NB4 (cell line): ENCODE results near the gene TASOR2.

ENCODE experiments used
- DNase-seq: peaks from one replicate; pipeline ENCODE4 v3.0.0; 2010; ENCODE audit warnings: low read depth
- H3K4me3 ChIP-seq: one replicate; pipeline ENCODE4 v1.5.1; 2011; ENCODE audit warnings: mild to moderate bottlenecking, low read depth, low read length, moderate library complexity
- MYC ChIP-seq: IDR thresholded peaks from 2 replicates; pipeline ENCODE4 v1.6.1; 2011; ENCODE audit warnings: low read depth, low read length
- POLR2A ChIP-seq: IDR thresholded peaks from 2 replicates; pipeline ENCODE4 v1.6.1; 2011; ENCODE audit warnings: mild to moderate bottlenecking; ENCODE audit not compliant: insufficient read length; ENCODE audit errors: extremely low read depth
- TF ChIP-seq, protein P1 (sequence below): IDR thresholded peaks from one replicate; pipeline ENCODE4 v1.5.1; 2012; ENCODE audit warnings: low read depth, low read length
- TF ChIP-seq, protein P2 (sequence below): IDR thresholded peaks from 2 replicates; pipeline ENCODE4 v1.6.1; 2011; ENCODE audit warnings: low read depth, low read length

The TASOR2 gene

DNA sequence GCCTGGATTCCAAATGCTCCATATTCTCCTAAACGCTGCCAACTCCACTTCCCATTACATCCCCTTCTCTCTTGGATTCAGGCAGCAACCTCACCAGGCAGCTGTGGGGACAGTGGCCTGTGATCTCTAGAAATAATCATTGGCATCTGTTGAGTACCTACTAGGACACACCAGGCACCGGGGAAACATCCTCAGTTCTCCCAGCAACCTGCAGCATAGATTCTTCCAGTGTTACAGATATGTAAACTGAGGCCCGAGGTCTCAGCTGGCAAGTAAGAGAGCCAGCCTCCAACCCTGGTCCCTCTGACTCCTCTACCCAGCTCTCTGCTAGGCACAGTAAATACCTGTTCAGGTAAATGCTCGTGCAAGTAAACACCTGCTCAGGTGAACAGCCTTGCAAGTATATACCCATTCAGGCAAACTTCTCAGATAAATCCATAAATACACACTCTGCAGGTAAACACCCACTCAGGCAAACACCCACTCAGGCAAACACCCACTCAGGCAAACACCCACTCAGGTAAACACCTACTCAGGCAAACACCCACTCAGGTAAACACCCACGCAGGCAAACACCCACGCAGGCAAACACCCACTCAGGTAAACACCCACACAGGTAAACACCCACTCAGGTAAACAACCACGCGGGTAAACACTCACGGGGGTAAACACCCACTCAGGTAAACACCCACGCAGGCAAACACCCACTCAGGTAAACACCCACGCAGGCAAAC lies 37.0 kb upstream of the TASOR2 start:
- DNase-seq: no peak
- no peak overlapping the region for H3K4me3 ChIP-seq
- TF ChIP-seq POLR2A (no peak), MYC (no peak)
- TF ChIP-seq, protein P1, sequence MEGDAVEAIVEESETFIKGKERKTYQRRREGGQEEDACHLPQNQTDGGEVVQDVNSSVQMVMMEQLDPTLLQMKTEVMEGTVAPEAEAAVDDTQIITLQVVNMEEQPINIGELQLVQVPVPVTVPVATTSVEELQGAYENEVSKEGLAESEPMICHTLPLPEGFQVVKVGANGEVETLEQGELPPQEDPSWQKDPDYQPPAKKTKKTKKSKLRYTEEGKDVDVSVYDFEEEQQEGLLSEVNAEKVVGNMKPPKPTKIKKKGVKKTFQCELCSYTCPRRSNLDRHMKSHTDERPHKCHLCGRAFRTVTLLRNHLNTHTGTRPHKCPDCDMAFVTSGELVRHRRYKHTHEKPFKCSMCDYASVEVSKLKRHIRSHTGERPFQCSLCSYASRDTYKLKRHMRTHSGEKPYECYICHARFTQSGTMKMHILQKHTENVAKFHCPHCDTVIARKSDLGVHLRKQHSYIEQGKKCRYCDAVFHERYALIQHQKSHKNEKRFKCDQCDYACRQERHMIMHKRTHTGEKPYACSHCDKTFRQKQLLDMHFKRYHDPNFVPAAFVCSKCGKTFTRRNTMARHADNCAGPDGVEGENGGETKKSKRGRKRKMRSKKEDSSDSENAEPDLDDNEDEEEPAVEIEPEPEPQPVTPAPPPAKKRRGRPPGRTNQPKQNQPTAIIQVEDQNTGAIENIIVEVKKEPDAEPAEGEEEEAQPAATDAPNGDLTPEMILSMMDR: no peak
- TF ChIP-seq, protein P2, sequence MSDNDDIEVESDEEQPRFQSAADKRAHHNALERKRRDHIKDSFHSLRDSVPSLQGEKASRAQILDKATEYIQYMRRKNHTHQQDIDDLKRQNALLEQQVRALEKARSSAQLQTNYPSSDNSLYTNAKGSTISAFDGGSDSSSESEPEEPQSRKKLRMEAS: no peak

DNA sequence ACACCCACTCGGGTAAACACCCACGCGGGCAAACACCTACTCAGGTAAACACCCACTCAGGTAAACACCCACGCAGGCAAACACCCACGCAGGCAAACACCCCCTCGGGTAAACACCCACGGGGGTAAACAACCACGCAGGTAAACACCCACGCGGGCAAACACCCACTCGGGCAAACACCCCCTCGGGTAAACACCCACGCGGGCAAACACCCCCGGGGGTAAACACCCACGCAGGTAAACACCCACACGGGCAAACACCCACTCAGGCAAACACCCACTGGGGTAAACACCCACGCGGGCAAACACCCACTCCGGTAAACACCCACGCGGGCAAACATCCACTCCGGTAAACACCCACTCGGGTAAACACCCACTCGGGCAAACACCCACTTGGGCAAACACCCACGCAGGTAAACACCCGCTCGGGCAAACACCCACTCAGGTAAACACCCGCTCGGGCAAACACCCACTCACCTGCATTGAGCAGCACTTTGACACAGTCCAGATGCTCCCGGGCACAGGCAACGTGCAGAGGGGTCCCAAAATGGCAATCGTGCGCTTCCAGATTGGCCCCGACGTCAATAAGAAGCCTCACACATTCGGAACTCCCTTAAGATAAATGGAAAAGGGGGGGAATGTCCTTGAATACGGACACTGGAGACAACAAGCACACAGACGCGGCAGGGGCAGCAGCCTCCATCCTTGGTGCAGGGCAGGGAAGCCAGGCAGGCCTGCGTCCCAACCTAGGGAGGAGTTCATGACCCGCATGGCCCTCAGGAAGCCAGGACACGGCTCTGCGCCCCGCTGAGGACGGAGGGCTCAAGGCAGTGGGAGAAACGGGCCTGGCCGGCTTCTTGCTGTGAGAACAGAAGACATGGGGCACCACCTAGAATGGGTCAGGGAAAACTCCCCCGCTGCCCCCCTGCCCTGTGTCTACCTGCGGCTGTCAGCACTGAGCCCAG lies 35.9 kb upstream of the TASOR2 start:
- DNase-seq: no peak

DNA sequence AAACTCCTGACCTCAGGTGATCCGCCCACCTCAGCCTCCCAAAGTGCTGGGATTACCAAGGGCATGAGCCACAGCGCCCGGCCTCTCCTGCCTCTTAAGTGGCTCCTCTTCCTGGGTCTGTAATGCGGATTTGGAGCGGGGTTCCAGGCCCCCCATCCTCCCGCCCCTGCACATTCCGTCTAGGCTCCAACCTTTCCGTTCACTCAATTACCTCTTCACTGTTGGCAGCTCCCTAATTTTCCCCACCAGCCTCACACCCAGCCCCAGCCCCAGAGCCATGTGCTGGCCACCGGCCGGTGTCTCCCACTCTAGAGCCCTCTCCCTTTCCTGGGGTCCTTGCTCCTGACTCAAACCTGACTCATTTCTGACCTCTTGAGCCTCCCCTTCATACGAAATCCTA lies 34.9 kb upstream of the TASOR2 start:
- TF ChIP-seq, protein P2: no peak
- TF ChIP-seq MYC (no peak), POLR2A (no peak)
- TF ChIP-seq, protein P1: no peak
- no peak overlapping the region for H3K4me3 ChIP-seq
- no peak for DNase-seq

More for the DNA sequence above, 35.9 kb upstream of the TASOR2 start:
- no peak for TF ChIP-seq POLR2A
- TF ChIP-seq, protein P2: no peak
- no peak for TF ChIP-seq MYC
- TF ChIP-seq, protein P1: no peak
- no peak overlapping the region for H3K4me3 ChIP-seq

DNA sequence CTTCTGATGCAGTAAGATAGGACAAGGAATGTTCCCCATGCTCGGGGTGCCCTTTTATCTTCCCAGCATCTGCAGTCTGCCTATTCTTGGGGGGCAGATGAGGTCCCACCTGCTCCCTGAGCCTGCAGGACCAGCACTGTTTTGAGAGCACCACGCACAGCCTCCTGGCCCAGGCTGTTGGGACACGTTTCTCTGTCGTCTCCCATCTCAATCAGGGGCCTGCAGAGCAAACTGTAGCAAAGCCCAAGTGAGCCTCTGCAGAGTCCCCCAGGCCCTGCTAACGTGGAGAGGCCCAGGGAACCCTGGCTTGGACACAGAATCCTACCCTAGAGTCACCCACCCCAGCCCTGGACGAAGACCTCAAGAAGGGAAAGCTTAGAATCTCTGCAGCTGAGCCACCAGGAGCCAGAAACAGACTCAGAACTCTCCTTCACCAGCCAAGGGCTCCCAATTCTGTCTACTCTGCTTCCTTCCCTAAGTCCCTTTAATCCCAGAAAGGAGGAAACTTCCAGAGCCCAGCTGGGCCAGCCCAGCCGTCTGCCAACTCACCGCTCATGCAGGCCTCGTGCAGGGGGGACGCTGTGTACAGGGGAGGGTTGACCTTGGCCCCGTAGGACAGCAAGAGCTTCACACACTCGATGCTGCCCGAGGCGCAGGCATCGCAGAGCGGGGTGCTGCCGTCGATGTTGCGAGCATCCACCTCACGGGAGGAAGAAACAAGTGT lies 33.8 kb upstream of the TASOR2 start:
- DNase-seq: no peak
- H3K4me3 ChIP-seq: no peak overlapping the region
- TF ChIP-seq, protein P2: no peak
- TF ChIP-seq POLR2A: no peak
- TF ChIP-seq MYC: no peak
- TF ChIP-seq, protein P1: no peak

DNA sequence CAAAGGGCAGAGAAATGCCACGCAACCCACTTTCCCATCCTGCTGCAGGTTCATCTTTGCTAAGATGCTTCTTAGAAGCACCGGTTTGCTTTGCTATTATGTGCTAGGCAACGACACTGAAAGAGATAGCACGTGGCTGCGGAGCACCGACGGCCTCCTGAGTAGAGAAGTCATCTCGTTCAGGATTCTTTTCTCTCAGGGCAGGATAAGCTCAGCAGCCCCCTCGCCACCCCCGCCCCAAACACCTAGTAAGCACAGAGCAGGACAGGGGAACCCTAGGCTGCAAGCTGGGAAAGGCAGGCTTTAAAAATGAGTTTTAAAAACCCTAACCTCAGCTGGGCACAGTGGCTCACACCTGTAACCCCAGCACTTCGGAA lies 33.3 kb upstream of the TASOR2 start:
- H3K4me3 ChIP-seq: no peak overlapping the region
- DNase-seq: no peak
- TF ChIP-seq, protein P1: no peak
- no peak for TF ChIP-seq MYC
- no peak for TF ChIP-seq POLR2A
- TF ChIP-seq, protein P2: no peak
